ENCODE measurements around the gene UST. TPM values are rescaled to one million over a fixed set of nuclear protein-coding genes. Genes with fewer than 3 reads are reported as not detected.

The UST gene
- total RNA-seq, 5 donors from 2014 or later (not counting 1 experiment from before 2014, with no cell fraction given) = 1.9 to 5.3 (median 3.0) TPM

- ChIA-PET POLR2A (interaction anchor here in 1 of 2 donors (0.7 kb wide), 1 partner anchor 139 kb away, joined by 3 read pairs; no protein-coding TSS in a partner anchor), CTCF (interaction anchor here (0.5 to 2.1 kb wide), 6 partner anchors 10 to 441 kb away, joined by 3 to 8 read pairs (median 4); no protein-coding TSS in a partner anchor)
- no peaks in the 10 kb centered on the region for H3K9me3 ChIP-seq
- DNase-seq (no peak), ATAC-seq (replicated peaks in 1 of 4) (no peak)
- H3K4me1 ChIP-seq (ENCODE audit: control insufficient read depth in 1 of 2, extremely low read depth in 1 of 2, insufficient read depth in 2 of 2, low read length in 2 of 2) = peaks cover 0 to 10% of the 10 kb centered on the region in 2 experiments
- Mint-ChIP-seq H3K27ac (peak overlapping the region; percentile 34 to 76), H3K36me3 (peaks cover 14% of the 10 kb centered on the region), H3K9me3 (no peaks in the 10 kb centered on the region), H3K4me3 (no peak overlapping the region), H3K27me3 (no peaks in the 10 kb centered on the region), H3K4me1 (peaks cover 10 to 28% (median 18%) of the 10 kb centered on the region in 3 donors)
- H3K36me3 ChIP-seq (ENCODE audit: control insufficient read depth in 2 of 2, extremely low read depth in 1 of 2, insufficient read depth in 1 of 2, low read length in 1 of 2) = no peaks in the 10 kb centered on the region
- no peak overlapping the region for H3K4me3 ChIP-seq (ENCODE audit: control insufficient read depth in 1 of 2, extremely low read depth in 1 of 2, low read length in 1 of 2)
- no peak overlapping the region for H3K27ac ChIP-seq (ENCODE audit: low read length)
- 100% methylated on average over 1 of the region's 2 CpGs for WGBS (ENCODE audit: insufficient coverage)
- H3K27me3 ChIP-seq (replicated peaks in 1 of 2; ENCODE audit: control insufficient read depth in 2 of 2, extremely low read depth in 1 of 2, insufficient read depth in 2 of 2, low read length in 1 of 2) = no peaks in the 10 kb centered on the region
These were observed 329.5 kb downstream of the UST start for GRCh38 chr6:149076355-149076734.

- H3K27ac Mint-ChIP-seq = peak overlapping the region in 1 of 2 donors; percentile 52
These were observed 330.4 kb downstream of the UST start for GRCh38 chr6:149077208-149077607.

GRCh38 chr6:149078211-149078782 lies 331.5 kb downstream of the UST start:
- no peak for DNase-seq
- Mint-ChIP-seq H3K27me3 (no peaks in the 10 kb centered on the region), H3K4me1 (peaks cover 24 to 43% (median 31%) of the 10 kb centered on the region in 3 donors), H3K4me3 (no peak overlapping the region), H3K9me3 (no peaks in the 10 kb centered on the region), H3K27ac (no peak overlapping the region), H3K36me3 (peaks cover 10% of the 10 kb centered on the region)
- peaks cover 0 to 13% of the 10 kb centered on the region in 2 experiments for H3K4me1 ChIP-seq (ENCODE audit: control insufficient read depth in 1 of 2, extremely low read depth in 1 of 2, insufficient read depth in 2 of 2, low read length in 2 of 2)
- no peak overlapping the region for H3K27ac ChIP-seq (ENCODE audit: low read length)
- 98% methylated on average over 6 of the region's 10 CpGs for WGBS (ENCODE audit: insufficient coverage)
- H3K36me3 ChIP-seq (ENCODE audit: control insufficient read depth in 2 of 2, extremely low read depth in 1 of 2, insufficient read depth in 1 of 2, low read length in 1 of 2) = no peaks in the 10 kb centered on the region
- H3K4me3 ChIP-seq (ENCODE audit: control insufficient read depth in 1 of 2, extremely low read depth in 1 of 2, low read length in 1 of 2) = no peak overlapping the region
- POLR2A ChIA-PET = interaction anchor here (0.6 to 0.7 kb wide), 2 partner anchors 12 to 23 kb away, joined by 4 read pairs; no protein-coding TSS in a partner anchor
- no peaks in the 10 kb centered on the region for H3K27me3 ChIP-seq (replicated peaks in 1 of 2; ENCODE audit: control insufficient read depth in 2 of 2, extremely low read depth in 1 of 2, insufficient read depth in 2 of 2, low read length in 1 of 2)
- CTCF ChIA-PET = interaction anchor here (0.7 to 0.9 kb wide), 2 partner anchors 354 to 505 kb away, joined by 3 read pairs; no protein-coding TSS in a partner anchor
- no peak for ATAC-seq (replicated peaks in 1 of 4)
- H3K9me3 ChIP-seq = no peaks in the 10 kb centered on the region

More at GRCh38 chr6:149077208-149077607, 330.4 kb downstream of the UST start:
- CTCF ChIA-PET = interaction anchor here (0.5 to 1.8 kb wide), 4 partner anchors 49 to 504 kb away, joined by 3 to 6 read pairs (median 4); no protein-coding TSS in a partner anchor
- Histone ChIP-seq H3K4me3 (ENCODE audit: control insufficient read depth in 1 of 2, extremely low read depth in 1 of 2, low read length in 1 of 2) (no peak overlapping the region), H3K4me1 (ENCODE audit: control insufficient read depth in 1 of 2, extremely low read depth in 1 of 2, insufficient read depth in 2 of 2, low read length in 2 of 2) (peaks cover 0 to 10% of the 10 kb centered on the region in 2 experiments), H3K36me3 (ENCODE audit: control insufficient read depth in 2 of 2, extremely low read depth in 1 of 2, insufficient read depth in 1 of 2, low read length in 1 of 2) (no peaks in the 10 kb centered on the region), H3K9me3 (no peaks in the 10 kb centered on the region), H3K27ac (ENCODE audit: low read length) (no peak overlapping the region), H3K27me3 (replicated peaks in 1 of 2; ENCODE audit: control insufficient read depth in 2 of 2, extremely low read depth in 1 of 2, insufficient read depth in 2 of 2, low read length in 1 of 2) (no peaks in the 10 kb centered on the region)
- no peak overlapping the region for H3K4me3 Mint-ChIP-seq
- POLR2A ChIA-PET = interaction anchor here in 1 of 2 donors (0.7 to 1.2 kb wide), 2 partner anchors 11 to 44 kb away, joined by 4 to 11 read pairs; no protein-coding TSS in a partner anchor
- 59% methylated on average over 3 of the region's 6 CpGs for WGBS (ENCODE audit: insufficient coverage)
- DNase-seq = peak in 1 of 35 experiments; percentile 35
- H3K36me3 Mint-ChIP-seq = peaks cover 10% of the 10 kb centered on the region
- H3K9me3 Mint-ChIP-seq = no peaks in the 10 kb centered on the region
- peaks cover 13 to 32% (median 20%) of the 10 kb centered on the region in 3 donors for H3K4me1 Mint-ChIP-seq
- peak in 3 of 4 experiments; percentile 38 to 50 (median 47) for ATAC-seq (replicated peaks in 1 of 4)
- H3K27me3 Mint-ChIP-seq = no peaks in the 10 kb centered on the region

- no peak for ATAC-seq (replicated peaks in 1 of 4)
- Mint-ChIP-seq H3K9me3 (no peaks in the 10 kb centered on the region), H3K27ac (no peak overlapping the region), H3K36me3 (peaks cover 8% of the 10 kb centered on the region), H3K27me3 (no peaks in the 10 kb centered on the region), H3K4me1 (peaks cover 35 to 53% (median 42%) of the 10 kb centered on the region in 3 donors), H3K4me3 (no peak overlapping the region)
- no peak overlapping the region for H3K27ac ChIP-seq (ENCODE audit: low read length)
- DNase-seq = no peak
- H3K36me3 ChIP-seq (ENCODE audit: control insufficient read depth in 2 of 2, extremely low read depth in 1 of 2, insufficient read depth in 1 of 2, low read length in 1 of 2) = no peaks in the 10 kb centered on the region
- no peak overlapping the region for H3K4me3 ChIP-seq (ENCODE audit: control insufficient read depth in 1 of 2, extremely low read depth in 1 of 2, low read length in 1 of 2)
- H3K27me3 ChIP-seq (replicated peaks in 1 of 2; ENCODE audit: control insufficient read depth in 2 of 2, extremely low read depth in 1 of 2, insufficient read depth in 2 of 2, low read length in 1 of 2) = no peaks in the 10 kb centered on the region
- WGBS (ENCODE audit: insufficient coverage) = no CpG with 5 or more reads among the region's 2 CpGs
- CTCF ChIA-PET = interaction anchor here (0.5 to 1.5 kb wide), 5 partner anchors 264 to 435 kb away, joined by 3 to 5 read pairs (median 5); no protein-coding TSS in a partner anchor
- peaks cover 3 to 18% of the 10 kb centered on the region in 2 experiments for H3K4me1 ChIP-seq (ENCODE audit: control insufficient read depth in 1 of 2, extremely low read depth in 1 of 2, insufficient read depth in 2 of 2, low read length in 2 of 2)
- no peaks in the 10 kb centered on the region for H3K9me3 ChIP-seq
- POLR2A ChIA-PET = no interaction called here
These were observed 332.6 kb downstream of the UST start for GRCh38 chr6:149079456-149079855.

GRCh38 chr6:149079911-149080491 lies 333.2 kb downstream of the UST start:
- Histone ChIP-seq H3K27me3 (replicated peaks in 1 of 2; ENCODE audit: control insufficient read depth in 2 of 2, extremely low read depth in 1 of 2, insufficient read depth in 2 of 2, low read length in 1 of 2) (no peaks in the 10 kb centered on the region), H3K4me3 (ENCODE audit: control insufficient read depth in 1 of 2, extremely low read depth in 1 of 2, low read length in 1 of 2) (no peak overlapping the region), H3K27ac (ENCODE audit: low read length) (no peak overlapping the region), H3K9me3 (no peaks in the 10 kb centered on the region), H3K36me3 (ENCODE audit: control insufficient read depth in 2 of 2, extremely low read depth in 1 of 2, insufficient read depth in 1 of 2, low read length in 1 of 2) (no peaks in the 10 kb centered on the region), H3K4me1 (ENCODE audit: control insufficient read depth in 1 of 2, extremely low read depth in 1 of 2, insufficient read depth in 2 of 2, low read length in 2 of 2) (peaks cover 3 to 18% of the 10 kb centered on the region in 2 experiments)
- DNase-seq = no peak
- no peak for ATAC-seq (replicated peaks in 1 of 4)
- H3K4me3 Mint-ChIP-seq = no peak overlapping the region
- no peak overlapping the region for H3K27ac Mint-ChIP-seq
- H3K4me1 Mint-ChIP-seq = peaks cover 40 to 54% (median 48%) of the 10 kb centered on the region in 3 donors
- H3K36me3 Mint-ChIP-seq = peaks cover 4% of the 10 kb centered on the region
- ChIA-PET POLR2A (interaction anchor here (0.7 to 1.2 kb wide), 2 partner anchors 248 to 351 kb away, joined by 3 read pairs; no protein-coding TSS in a partner anchor), CTCF (interaction anchor here (0.5 to 1.5 kb wide), 13 partner anchors 10 to 434 kb away, joined by 3 to 8 read pairs (median 3); no protein-coding TSS in a partner anchor)
- 97% methylated on average over 5 of the region's 6 CpGs for WGBS (ENCODE audit: insufficient coverage)
- no peaks in the 10 kb centered on the region for H3K9me3 Mint-ChIP-seq
- H3K27me3 Mint-ChIP-seq = no peaks in the 10 kb centered on the region

GRCh38 chr6:149080511-149080910 lies 333.7 kb downstream of the UST start:
- Histone ChIP-seq H3K27ac (ENCODE audit: low read length) (no peak overlapping the region), H3K4me1 (ENCODE audit: control insufficient read depth in 1 of 2, extremely low read depth in 1 of 2, insufficient read depth in 2 of 2, low read length in 2 of 2) (peaks cover 3 to 14% of the 10 kb centered on the region in 2 experiments), H3K4me3 (ENCODE audit: control insufficient read depth in 1 of 2, extremely low read depth in 1 of 2, low read length in 1 of 2) (no peak overlapping the region), H3K27me3 (replicated peaks in 1 of 2; ENCODE audit: control insufficient read depth in 2 of 2, extremely low read depth in 1 of 2, insufficient read depth in 2 of 2, low read length in 1 of 2) (no peaks in the 10 kb centered on the region), H3K36me3 (ENCODE audit: control insufficient read depth in 2 of 2, extremely low read depth in 1 of 2, insufficient read depth in 1 of 2, low read length in 1 of 2) (no peaks in the 10 kb centered on the region), H3K9me3 (no peaks in the 10 kb centered on the region)
- Mint-ChIP-seq H3K4me1 (peaks cover 41 to 54% (median 49%) of the 10 kb centered on the region in 3 donors), H3K9me3 (no peaks in the 10 kb centered on the region), H3K27me3 (no peaks in the 10 kb centered on the region), H3K27ac (no peak overlapping the region), H3K36me3 (peaks cover 3% of the 10 kb centered on the region), H3K4me3 (no peak overlapping the region)
- WGBS (ENCODE audit: insufficient coverage) = 100% methylated on average over 5 of the region's 5 CpGs
- DNase-seq (no peak), ATAC-seq (replicated peaks in 1 of 4) (no peak)
- POLR2A ChIA-PET = interaction anchor here (0.7 to 1.2 kb wide), 2 partner anchors 248 to 350 kb away, joined by 3 read pairs; no protein-coding TSS in a partner anchor
- CTCF ChIA-PET = interaction anchor here (0.6 to 1.5 kb wide), 12 partner anchors 9 to 433 kb away, joined by 3 to 8 read pairs (median 3); no protein-coding TSS in a partner anchor

All from T-cell (primary cell).